ENCODE measurements around the gene DYNLRB1.

DNA sequence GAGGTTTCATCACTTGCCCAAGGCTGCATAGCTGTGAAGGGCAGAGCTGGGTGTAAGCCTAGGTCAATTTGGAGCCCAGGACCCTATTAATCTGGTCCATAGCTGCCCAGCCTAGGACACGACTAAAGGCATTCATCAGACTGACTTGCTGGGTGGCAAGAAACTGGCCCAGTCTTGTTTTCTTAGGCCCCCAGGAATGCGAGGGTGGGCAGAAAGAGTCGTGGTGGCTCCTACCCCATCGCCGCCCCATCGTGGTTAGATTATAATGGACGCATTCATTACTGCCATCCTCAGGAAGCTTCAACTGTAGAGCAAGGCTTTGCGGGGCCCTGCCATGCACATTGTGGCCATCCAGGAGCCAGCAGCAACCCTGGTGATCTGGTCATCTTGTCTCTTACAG, 16.1 kb downstream of the DYNLRB1 start:
- TF ChIP-seq EZH2 (IDR thresholded peaks at IDR 0.05; ENCODE audit: borderline replicate concordance, low read depth, low read length) (no peak), RAD21 (CRISPR knock-in tag; conservative IDR thresholded peaks at IDR 0.05 in 1 of 2, IDR thresholded peaks at IDR 0.05 in 1 of 2) (no peak), OTX1 (CRISPR knock-in tag; IDR thresholded peaks at IDR 0.05) (no peak), SREBF1 (IDR thresholded peaks at IDR 0.05; ENCODE audit: borderline replicate concordance, low read depth, low read length) (no peak), CHCHD3 (CRISPR knock-in tag; IDR thresholded peaks at IDR 0.05) (no peak), EP300 (IDR thresholded peaks at IDR 0.05; ENCODE audit: low read length) (no peak), CHD1 (IDR thresholded peaks at IDR 0.05; ENCODE audit: low read length) (no peak), KLF6 (CRISPR knock-in tag; IDR thresholded peaks at IDR 0.05; ENCODE audit: borderline replicate concordance) (no peak), FOXM1 (IDR thresholded peaks at IDR 0.05; ENCODE audit: low read depth) (no peak), FOXM1 (CRISPR knock-in tag; IDR thresholded peaks at IDR 0.05; ENCODE audit: low read depth) (no peak)
- TF ChIP-seq, protein P1, sequence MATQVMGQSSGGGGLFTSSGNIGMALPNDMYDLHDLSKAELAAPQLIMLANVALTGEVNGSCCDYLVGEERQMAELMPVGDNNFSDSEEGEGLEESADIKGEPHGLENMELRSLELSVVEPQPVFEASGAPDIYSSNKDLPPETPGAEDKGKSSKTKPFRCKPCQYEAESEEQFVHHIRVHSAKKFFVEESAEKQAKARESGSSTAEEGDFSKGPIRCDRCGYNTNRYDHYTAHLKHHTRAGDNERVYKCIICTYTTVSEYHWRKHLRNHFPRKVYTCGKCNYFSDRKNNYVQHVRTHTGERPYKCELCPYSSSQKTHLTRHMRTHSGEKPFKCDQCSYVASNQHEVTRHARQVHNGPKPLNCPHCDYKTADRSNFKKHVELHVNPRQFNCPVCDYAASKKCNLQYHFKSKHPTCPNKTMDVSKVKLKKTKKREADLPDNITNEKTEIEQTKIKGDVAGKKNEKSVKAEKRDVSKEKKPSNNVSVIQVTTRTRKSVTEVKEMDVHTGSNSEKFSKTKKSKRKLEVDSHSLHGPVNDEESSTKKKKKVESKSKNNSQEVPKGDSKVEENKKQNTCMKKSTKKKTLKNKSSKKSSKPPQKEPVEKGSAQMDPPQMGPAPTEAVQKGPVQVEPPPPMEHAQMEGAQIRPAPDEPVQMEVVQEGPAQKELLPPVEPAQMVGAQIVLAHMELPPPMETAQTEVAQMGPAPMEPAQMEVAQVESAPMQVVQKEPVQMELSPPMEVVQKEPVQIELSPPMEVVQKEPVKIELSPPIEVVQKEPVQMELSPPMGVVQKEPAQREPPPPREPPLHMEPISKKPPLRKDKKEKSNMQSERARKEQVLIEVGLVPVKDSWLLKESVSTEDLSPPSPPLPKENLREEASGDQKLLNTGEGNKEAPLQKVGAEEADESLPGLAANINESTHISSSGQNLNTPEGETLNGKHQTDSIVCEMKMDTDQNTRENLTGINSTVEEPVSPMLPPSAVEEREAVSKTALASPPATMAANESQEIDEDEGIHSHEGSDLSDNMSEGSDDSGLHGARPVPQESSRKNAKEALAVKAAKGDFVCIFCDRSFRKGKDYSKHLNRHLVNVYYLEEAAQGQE (IDR thresholded peaks at IDR 0.05; ENCODE audit: borderline replicate concordance), result no peak
- TF ChIP-seq, protein P1 (CRISPR knock-in tag; IDR thresholded peaks at IDR 0.05; ENCODE audit: low read depth), result no peak

Data from K562 (cell line).